PFSK-1 (cell line): ENCODE measurements around the gene GAREM2.

Experiments used
- POLR2AphosphoS5 ChIP-seq: IDR thresholded peaks from 2 replicates; pipeline ENCODE4 v1.6.1; 2012; ENCODE audit warnings: low read depth, mild to moderate bottlenecking, control low read depth, low read length, moderate library complexity
- REST ChIP-seq, 2 experiments: IDR thresholded peaks; 2 replicates each; pipeline versions ENCODE4 v1.6.1 to v1.8.0; 2011 to 2012; ENCODE audit warnings: low read depth in 2 of 2, low read length in 2 of 2, control low read depth in 1 of 2, inconsistent platforms in 1 of 2, mild to moderate bottlenecking in 1 of 2, moderate library complexity in 1 of 2; ENCODE audit not compliant: insufficient read depth in 1 of 2
- SIN3A ChIP-seq: IDR thresholded peaks from 2 replicates; pipeline ENCODE4 v1.6.1; 2012; ENCODE audit warnings: mild to moderate bottlenecking, low read length, moderate library complexity, borderline replicate concordance; ENCODE audit not compliant: insufficient read depth
- TAF1 ChIP-seq: IDR thresholded peaks from 2 replicates; pipeline ENCODE4 v1.6.1; 2012; ENCODE audit warnings: low read length, control low read depth, borderline replicate concordance; ENCODE audit not compliant: insufficient read depth

DNA sequence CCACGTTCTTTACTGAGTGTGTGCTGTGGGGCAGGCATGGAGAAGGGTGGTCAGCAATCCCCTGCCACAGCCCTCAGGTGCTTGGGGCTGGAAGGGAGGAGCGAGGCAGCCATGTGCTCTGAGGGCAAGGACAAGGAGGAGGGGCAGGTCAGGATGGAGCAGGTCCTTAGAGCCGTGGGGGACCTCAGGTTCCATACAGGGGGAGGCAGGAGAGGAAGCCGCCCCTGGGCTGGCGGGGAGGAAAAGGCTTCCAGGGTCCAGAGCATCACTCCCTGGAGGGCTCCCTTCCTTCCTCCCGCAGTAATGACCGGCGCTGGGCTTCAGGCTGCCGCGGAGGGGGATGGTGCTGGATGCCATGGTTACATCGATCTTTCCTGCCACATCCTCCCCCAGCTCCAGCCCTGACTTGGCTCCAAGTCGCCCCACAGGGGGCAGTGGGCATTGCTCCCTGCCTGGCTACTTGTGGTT, 6.6 kb downstream of the GAREM2 start:
- no peak for TF ChIP-seq REST (IDR thresholded peaks at IDR 0.05; ENCODE audit: insufficient read depth in 1 of 2, low read depth in 2 of 2, low read length in 2 of 2)
- no peak for TF ChIP-seq POLR2AphosphoS5
- TF ChIP-seq TAF1: no peak
- no peak for TF ChIP-seq SIN3A
